Endothelial cell of umbilical vein (primary cell): ENCODE measurements around the gene TEKTIP1.

ENCODE experiments used
- CTCF ChIP-seq, 2 donors: IDR thresholded peaks; 1 replicate in 1 of 2; 2 replicates in 1 of 2; pipeline ENCODE4 v1.5.1; 2011; ENCODE audit warnings: low read length in 2 of 2, mild to moderate bottlenecking in 2 of 2, moderate library complexity in 2 of 2, control low read depth in 1 of 2, inconsistent platforms in 1 of 2, low read depth in 1 of 2; ENCODE audit not compliant: insufficient read depth in 1 of 2; ENCODE audit errors: extremely low read depth in 1 of 2
- MYC ChIP-seq: IDR thresholded peaks from one replicate; pipeline ENCODE4 v1.6.1; 2011; ENCODE audit warnings: mild to moderate bottlenecking, low read depth, low read length
- POLR2A ChIP-seq: IDR thresholded peaks from 2 replicates; pipeline ENCODE4 v1.6.1; 2012; ENCODE audit warnings: low read depth, mild to moderate bottlenecking, control low read depth, low read length

GRCh38 chr19:3526507-3527237 lies 12.3 kb upstream of the TEKTIP1 start:
- TF ChIP-seq CTCF (IDR thresholded peaks at IDR 0.05; ENCODE audit: extremely low read depth in 1 of 2, insufficient read depth in 1 of 2, low read depth in 1 of 2, low read length in 2 of 2) (peak in 1 of 2 donors; percentile 24), POLR2A (no peak), MYC (no peak)
